Neural cell (in vitro differentiated cells): Measurements from ENCODE around the gene SHPK. TPM values are rescaled to one million over a fixed set of nuclear protein-coding genes. Genes with fewer than 3 reads are reported as not detected.

ENCODE experiments used
- H2AFZ ChIP-seq: fragments of 200-600, 300-800 bp; sonication (generic), shearing (Covaris generic); 2 replicates; pipeline ENCODE4 v1.6.0; 2014; ENCODE audit warnings: low read depth, mild to moderate bottlenecking, antibody characterized with exemption, low read length, moderate library complexity
- H3F3A ChIP-seq: fragments of 200-600 bp; shearing (Covaris generic); 2 replicates; pipeline ENCODE4 v1.6.1; 2016; ENCODE audit warnings: mild to moderate bottlenecking, moderate library complexity, mixed read lengths, antibody characterized with exemption, low read length; ENCODE audit not compliant: insufficient read depth, poor library complexity, severe bottlenecking
- H3K27ac ChIP-seq: fragments of 200-600, 300-800 bp; sonication (generic), shearing (Covaris generic); 2 replicates; pipeline ENCODE4 v1.5.1; 2014; ENCODE audit warnings: mild to moderate bottlenecking, low read length, moderate library complexity
- H3K27me3 ChIP-seq: fragments of 300-800, 200-600 bp; sonication (generic), shearing (Covaris generic); 2 replicates; pipeline ENCODE4 v1.6.0; 2014; ENCODE audit warnings: mild to moderate bottlenecking, low read depth, low read length, moderate library complexity; ENCODE audit not compliant: insufficient read depth
- H3K36me3 ChIP-seq: fragments of 300-800, 200-600 bp; sonication (generic), shearing (Covaris generic); 2 replicates; pipeline ENCODE4 v1.5.1; 2014; ENCODE audit warnings: mild to moderate bottlenecking, antibody characterized with exemption, low read length, moderate library complexity; ENCODE audit not compliant: insufficient read depth
- H3K4me2 ChIP-seq: fragments of 300-800, 200-600 bp; sonication (generic), shearing (Covaris generic); 2 replicates; pipeline ENCODE4 v1.6.0; 2014; ENCODE audit warnings: mild to moderate bottlenecking, low read length
- H3K4me3 ChIP-seq: fragments of 300-800, 200-600 bp; sonication (generic), shearing (Covaris generic); 2 replicates; pipeline ENCODE4 v1.5.1; 2014; ENCODE audit warnings: mild to moderate bottlenecking, low read length, moderate library complexity
- H3K79me2 ChIP-seq: fragments of 200-600 bp; shearing (Covaris generic); replicated peaks from 2 replicates; pipeline ENCODE4 v1.6.0; 2014; ENCODE audit warnings: mild to moderate bottlenecking, low read length, moderate library complexity; ENCODE audit not compliant: insufficient read depth
- H3K9ac ChIP-seq: fragments of 300-800, 200-600 bp; sonication (generic), shearing (Covaris generic); 2 replicates; pipeline ENCODE4 v1.6.1; 2016; ENCODE audit warnings: mild to moderate bottlenecking, low read length, mixed read lengths
- H3K9me2 ChIP-seq: fragments of 200-600 bp; shearing (Covaris generic); 2 replicates; pipeline ENCODE4 v1.6.1; 2016; ENCODE audit warnings: mild to moderate bottlenecking, low read length, mixed read lengths; ENCODE audit not compliant: insufficient read depth
- H3K9me3 ChIP-seq: fragments of 200-600, 300-800 bp; sonication (generic), shearing (Covaris generic); 2 replicates; pipeline ENCODE4 v1.6.1; 2016; ENCODE audit warnings: mild to moderate bottlenecking, mixed run types, low read length, moderate library complexity, mixed read lengths
- H4K20me1 ChIP-seq: fragments of 200-600 bp; shearing (Covaris generic); 2 replicates; pipeline ENCODE4 v1.6.1; 2016; ENCODE audit warnings: mild to moderate bottlenecking, mixed run types; ENCODE audit not compliant: insufficient read depth
- EP300 ChIP-seq: fragments of 450-650 bp; conservative IDR thresholded peaks from 2 replicates; pipeline ENCODE4 v1.6.1; 2014; ENCODE audit warnings: antibody characterized with exemption, mild to moderate bottlenecking, moderate library complexity; ENCODE audit not compliant: poor library complexity, severe bottlenecking
- EZH2 ChIP-seq: fragments of 200-600, 300-800 bp; shearing (Covaris generic), sonication (generic); IDR thresholded peaks from 2 replicates; pipeline ENCODE4 v1.6.1; 2014; ENCODE audit warnings: antibody characterized with exemption, low read length, borderline replicate concordance, mild to moderate bottlenecking; ENCODE audit not compliant: insufficient read depth, poor library complexity, severe bottlenecking
- MXI1 ChIP-seq: fragments of 450-650 bp; conservative IDR thresholded peaks from 2 replicates; pipeline ENCODE4 v1.6.1; 2014; ENCODE audit warnings: antibody characterized with exemption, mild to moderate bottlenecking; ENCODE audit not compliant: poor library complexity, severe bottlenecking
- POLR2AphosphoS5 ChIP-seq: IDR thresholded peaks from 2 replicates; pipeline ENCODE4 v1.6.1; 2012
- RAD21 ChIP-seq: fragments of 450-650 bp; conservative IDR thresholded peaks from 2 replicates; pipeline ENCODE4 v1.6.1; 2014; ENCODE audit warnings: antibody characterized with exemption, mild to moderate bottlenecking, moderate library complexity
- SMC3 ChIP-seq: fragments of 450-650 bp; conservative IDR thresholded peaks from 2 replicates; pipeline ENCODE4 v1.6.1; 2014; ENCODE audit warnings: antibody characterized with exemption, mild to moderate bottlenecking, moderate library complexity; ENCODE audit not compliant: poor library complexity
- TAF1 ChIP-seq: IDR thresholded peaks from 2 replicates; pipeline ENCODE4 v1.6.1; 2012; ENCODE audit warnings: low read depth
- polyA plus RNA-seq: library from polyadenylated mRNA; depleted of rRNA; stranded (reverse); fragments of >200 nt; gene quantifications from 2 replicates; pipeline ENCODE4 v1.2.3, GENCODE V29; 2014
- TF ChIP-seq, protein P1 (sequence below): IDR thresholded peaks from 2 replicates; pipeline ENCODE4 v1.6.1; 2012; ENCODE audit warnings: borderline replicate concordance
- TF ChIP-seq, protein P2 (sequence below): fragments of 450-650 bp; IDR thresholded peaks from 2 replicates; pipeline ENCODE4 v1.5.1; 2014; ENCODE audit warnings: antibody characterized with exemption, mild to moderate bottlenecking, moderate library complexity; ENCODE audit not compliant: poor library complexity, severe bottlenecking

The SHPK gene
- polyA plus RNA-seq, 1 donor from 2014 or later: 14.3 TPM

DNA sequence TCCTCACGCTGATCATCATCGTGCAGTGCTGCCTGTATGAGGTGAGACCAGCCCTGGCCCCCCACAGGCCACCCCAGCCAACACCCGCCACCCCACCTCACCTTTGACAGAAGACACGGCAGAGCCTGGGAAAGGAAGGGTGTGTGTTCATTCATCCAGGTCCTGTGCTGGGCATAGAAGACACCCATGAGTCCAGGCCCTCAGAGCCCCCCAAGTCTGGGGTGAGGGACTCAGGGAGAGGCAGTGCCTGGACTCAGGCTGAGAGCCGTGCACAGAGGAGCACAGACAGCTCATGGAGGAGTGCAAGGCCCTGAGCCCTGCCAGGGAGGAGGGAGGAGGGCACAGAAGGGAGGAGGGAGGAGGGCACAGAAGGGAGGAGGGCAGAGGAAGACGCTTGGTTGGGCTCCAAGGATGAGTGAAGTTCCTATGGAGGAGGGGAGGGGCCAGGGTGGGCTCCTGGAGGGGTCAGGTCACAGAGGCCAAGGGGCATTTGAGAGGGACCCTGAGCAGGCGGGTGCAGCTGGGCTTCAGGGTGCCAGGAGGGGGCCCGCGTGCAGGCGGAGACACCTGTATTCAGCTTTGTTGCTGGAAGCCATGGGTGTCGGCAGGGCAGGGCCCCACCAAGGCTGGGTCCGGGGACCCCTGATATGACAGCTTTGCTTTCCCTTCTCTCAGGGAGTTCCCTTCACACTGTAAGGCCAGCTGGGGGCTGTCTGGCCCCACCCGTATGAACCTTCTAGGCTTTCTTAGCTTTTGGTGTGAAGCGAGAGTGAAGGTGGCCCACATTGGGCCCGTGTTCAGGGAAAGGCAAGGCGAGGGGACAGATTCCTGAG, 20.9 kb upstream of the SHPK start:
- Histone ChIP-seq H2AFZ (no peak overlapping the region), H3K36me3 (no peaks in the 10 kb centered on the region), H3F3A (no peaks in the 10 kb centered on the region), H3K9me3 (no peaks in the 10 kb centered on the region), H3K9me2 (no peaks in the 10 kb centered on the region), H3K9ac (no peak overlapping the region), H3K27me3 (no peaks in the 10 kb centered on the region), H3K27ac (no peak overlapping the region), H4K20me1 (no peaks in the 10 kb centered on the region), H3K4me3 (no peak overlapping the region), H3K4me2 (no peak overlapping the region), H3K79me2 (no peaks in the 10 kb centered on the region)
- TF ChIP-seq TAF1 (no peak), EP300 (no peak), POLR2AphosphoS5 (no peak), EZH2 (no peak), MXI1 (no peak), SMC3 (no peak), RAD21 (no peak)
- TF ChIP-seq, protein P1, sequence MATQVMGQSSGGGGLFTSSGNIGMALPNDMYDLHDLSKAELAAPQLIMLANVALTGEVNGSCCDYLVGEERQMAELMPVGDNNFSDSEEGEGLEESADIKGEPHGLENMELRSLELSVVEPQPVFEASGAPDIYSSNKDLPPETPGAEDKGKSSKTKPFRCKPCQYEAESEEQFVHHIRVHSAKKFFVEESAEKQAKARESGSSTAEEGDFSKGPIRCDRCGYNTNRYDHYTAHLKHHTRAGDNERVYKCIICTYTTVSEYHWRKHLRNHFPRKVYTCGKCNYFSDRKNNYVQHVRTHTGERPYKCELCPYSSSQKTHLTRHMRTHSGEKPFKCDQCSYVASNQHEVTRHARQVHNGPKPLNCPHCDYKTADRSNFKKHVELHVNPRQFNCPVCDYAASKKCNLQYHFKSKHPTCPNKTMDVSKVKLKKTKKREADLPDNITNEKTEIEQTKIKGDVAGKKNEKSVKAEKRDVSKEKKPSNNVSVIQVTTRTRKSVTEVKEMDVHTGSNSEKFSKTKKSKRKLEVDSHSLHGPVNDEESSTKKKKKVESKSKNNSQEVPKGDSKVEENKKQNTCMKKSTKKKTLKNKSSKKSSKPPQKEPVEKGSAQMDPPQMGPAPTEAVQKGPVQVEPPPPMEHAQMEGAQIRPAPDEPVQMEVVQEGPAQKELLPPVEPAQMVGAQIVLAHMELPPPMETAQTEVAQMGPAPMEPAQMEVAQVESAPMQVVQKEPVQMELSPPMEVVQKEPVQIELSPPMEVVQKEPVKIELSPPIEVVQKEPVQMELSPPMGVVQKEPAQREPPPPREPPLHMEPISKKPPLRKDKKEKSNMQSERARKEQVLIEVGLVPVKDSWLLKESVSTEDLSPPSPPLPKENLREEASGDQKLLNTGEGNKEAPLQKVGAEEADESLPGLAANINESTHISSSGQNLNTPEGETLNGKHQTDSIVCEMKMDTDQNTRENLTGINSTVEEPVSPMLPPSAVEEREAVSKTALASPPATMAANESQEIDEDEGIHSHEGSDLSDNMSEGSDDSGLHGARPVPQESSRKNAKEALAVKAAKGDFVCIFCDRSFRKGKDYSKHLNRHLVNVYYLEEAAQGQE: no peak
- TF ChIP-seq, protein P2, sequence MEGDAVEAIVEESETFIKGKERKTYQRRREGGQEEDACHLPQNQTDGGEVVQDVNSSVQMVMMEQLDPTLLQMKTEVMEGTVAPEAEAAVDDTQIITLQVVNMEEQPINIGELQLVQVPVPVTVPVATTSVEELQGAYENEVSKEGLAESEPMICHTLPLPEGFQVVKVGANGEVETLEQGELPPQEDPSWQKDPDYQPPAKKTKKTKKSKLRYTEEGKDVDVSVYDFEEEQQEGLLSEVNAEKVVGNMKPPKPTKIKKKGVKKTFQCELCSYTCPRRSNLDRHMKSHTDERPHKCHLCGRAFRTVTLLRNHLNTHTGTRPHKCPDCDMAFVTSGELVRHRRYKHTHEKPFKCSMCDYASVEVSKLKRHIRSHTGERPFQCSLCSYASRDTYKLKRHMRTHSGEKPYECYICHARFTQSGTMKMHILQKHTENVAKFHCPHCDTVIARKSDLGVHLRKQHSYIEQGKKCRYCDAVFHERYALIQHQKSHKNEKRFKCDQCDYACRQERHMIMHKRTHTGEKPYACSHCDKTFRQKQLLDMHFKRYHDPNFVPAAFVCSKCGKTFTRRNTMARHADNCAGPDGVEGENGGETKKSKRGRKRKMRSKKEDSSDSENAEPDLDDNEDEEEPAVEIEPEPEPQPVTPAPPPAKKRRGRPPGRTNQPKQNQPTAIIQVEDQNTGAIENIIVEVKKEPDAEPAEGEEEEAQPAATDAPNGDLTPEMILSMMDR: no peak

DNA sequence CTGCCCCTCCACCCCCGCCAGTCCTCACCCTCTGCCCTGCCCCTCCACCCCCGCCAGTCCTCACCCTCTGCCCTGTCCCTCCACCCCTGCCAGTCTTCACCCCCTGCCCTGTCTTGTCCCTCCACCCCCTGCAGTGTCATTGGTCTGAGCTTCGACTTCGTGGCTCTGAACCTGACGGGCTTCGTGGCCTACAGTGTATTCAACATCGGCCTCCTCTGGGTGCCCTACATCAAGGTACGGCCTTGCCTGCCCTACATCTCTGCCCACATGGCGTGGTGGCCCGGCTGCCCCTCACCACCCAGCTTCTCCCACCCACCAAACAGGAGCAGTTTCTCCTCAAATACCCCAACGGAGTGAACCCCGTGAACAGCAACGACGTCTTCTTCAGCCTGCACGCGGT, 20.3 kb upstream of the SHPK start:
- no peaks in the 10 kb centered on the region for H3K27me3 ChIP-seq
- H2AFZ ChIP-seq: no peak overlapping the region
- no peak overlapping the region for H3K9ac ChIP-seq
- no peaks in the 10 kb centered on the region for H3K79me2 ChIP-seq
- no peak overlapping the region for H3K4me3 ChIP-seq
- H3F3A ChIP-seq: no peaks in the 10 kb centered on the region
- no peak overlapping the region for H3K4me2 ChIP-seq
- H3K27ac ChIP-seq: no peak overlapping the region
- no peaks in the 10 kb centered on the region for H3K36me3 ChIP-seq
- H3K9me2 ChIP-seq: no peaks in the 10 kb centered on the region
- no peak for TF ChIP-seq POLR2AphosphoS5
- no peak for TF ChIP-seq SMC3
- TF ChIP-seq MXI1: no peak
- TF ChIP-seq, protein P2: no peak
- TF ChIP-seq, protein P1: no peak
- no peak for TF ChIP-seq EP300
- no peak for TF ChIP-seq TAF1
- TF ChIP-seq EZH2: no peak
- TF ChIP-seq RAD21: no peak
- no peaks in the 10 kb centered on the region for H3K9me3 ChIP-seq
- H4K20me1 ChIP-seq: no peaks in the 10 kb centered on the region
